ENCODE data around the gene CDH4. TPM values are rescaled to one million over a fixed set of nuclear protein-coding genes. Genes with fewer than 3 reads are reported as not detected.

Gene CDH4
- total and polyA plus RNA-seq, 9 of the 15 experiments (the other 6 are each of a cell fraction or from before 2014, with no cell fraction given) = 0.04 TPM; not detected in 8

DNA sequence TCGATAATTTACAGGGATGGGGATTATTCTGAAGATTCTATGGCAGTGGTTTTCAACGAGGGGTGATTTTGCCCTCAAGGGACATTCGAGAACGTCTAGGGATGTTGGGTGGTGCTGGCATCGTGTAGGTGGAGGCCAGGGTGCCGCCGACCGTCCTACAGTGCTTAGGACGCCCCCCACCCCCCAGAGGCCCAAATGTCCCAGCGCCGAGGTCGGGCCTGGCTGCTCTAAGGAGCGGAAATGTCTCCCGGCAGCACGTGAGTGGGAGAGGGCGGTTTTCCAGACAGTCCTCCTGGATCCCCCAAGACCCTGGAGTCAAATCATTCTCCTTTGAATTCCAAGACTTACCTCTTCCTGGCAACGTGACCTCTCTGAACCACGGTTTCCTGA, 101.9 kb downstream of the CDH4 start:
- H3K79me2 ChIP-seq (ENCODE audit: control insufficient read depth, insufficient read depth, low read length) = no peaks in the 10 kb centered on the region
- no peak overlapping the region for H2AFZ ChIP-seq (ENCODE audit: low read depth, low read length)
- H3K9ac ChIP-seq (ENCODE audit: insufficient read depth in 1 of 2, low read depth in 2 of 2, low read length in 2 of 2) = no peak overlapping the region
- ChIA-PET POLR2A (interaction anchor here (1.2 kb wide), 1 partner anchor 13 kb away, joined by 3 read pairs; no protein-coding TSS in a partner anchor), CTCF (ENCODE audit: low intra/inter-chr PET ratio) (no interaction called here)
- H3K9me3 ChIP-seq (replicated peaks; ENCODE audit: control insufficient read depth, insufficient read depth, low read depth, low read length) = no peaks in the 10 kb centered on the region
- H3K36me3 ChIP-seq (ENCODE audit: control insufficient read depth, insufficient read depth, low read length) = no peaks in the 10 kb centered on the region
- H3K27ac ChIP-seq (ENCODE audit: extremely low read depth, low read depth, low read length) = no peak overlapping the region
- H3K27me3 ChIP-seq (ENCODE audit: control insufficient read depth in 2 of 2, insufficient read depth in 2 of 2, low read length in 2 of 2) = peaks cover 4 to 44% of the 10 kb centered on the region in 2 experiments; a peak in 4 of 5 replicates
- H3K4me3 ChIP-seq = no peak overlapping the region
- in situ Hi-C loops (cut with MboI) = no loop called here
- TF ChIP-seq NFXL1 (CRISPR knock-in tag; IDR thresholded peaks at IDR 0.05) (no peak), ZNF431 (CRISPR knock-in tag; IDR thresholded peaks at IDR 0.05) (no peak), EWSR1 (IDR thresholded peaks at IDR 0.05; ENCODE audit: borderline replicate concordance, low read depth, partially characterized antibody) (no peak), JUNB (CRISPR knock-in tag; conservative IDR thresholded peaks at IDR 0.05) (no peak), TCF7 (IDR thresholded peaks at IDR 0.05; ENCODE audit: borderline replicate concordance) (no peak), ZZZ3 (IDR thresholded peaks at IDR 0.05) (no peak), NELFE (IDR thresholded peaks at IDR 0.05; ENCODE audit: insufficient read depth, insufficient read length) (no peak), DPF2 (IDR thresholded peaks at IDR 0.05) (no peak), CREB1 (IDR thresholded peaks at IDR 0.05) (no peak), CREB1 (CRISPR knock-in tag; IDR thresholded peaks at IDR 0.05) (no peak), SREBF2 (CRISPR knock-in tag; IDR thresholded peaks at IDR 0.05) (no peak), JUND (IDR thresholded peaks at IDR 0.05; ENCODE audit: borderline replicate concordance, low read depth, low read length) (no peak), JUND (tag; IDR thresholded peaks at IDR 0.05; ENCODE audit: borderline replicate concordance, low read depth, low read length) (no peak), NR2C2 (CRISPR knock-in tag; IDR thresholded peaks at IDR 0.05) (no peak), NR2C2 (tag; IDR thresholded peaks at IDR 0.05) (no peak), MCM5 (IDR thresholded peaks at IDR 0.05; ENCODE audit: low read depth) (no peak), GABPA (tag; conservative IDR thresholded peaks at IDR 0.05; ENCODE audit: low read depth) (no peak)
- TF ChIP-seq, protein P1, sequence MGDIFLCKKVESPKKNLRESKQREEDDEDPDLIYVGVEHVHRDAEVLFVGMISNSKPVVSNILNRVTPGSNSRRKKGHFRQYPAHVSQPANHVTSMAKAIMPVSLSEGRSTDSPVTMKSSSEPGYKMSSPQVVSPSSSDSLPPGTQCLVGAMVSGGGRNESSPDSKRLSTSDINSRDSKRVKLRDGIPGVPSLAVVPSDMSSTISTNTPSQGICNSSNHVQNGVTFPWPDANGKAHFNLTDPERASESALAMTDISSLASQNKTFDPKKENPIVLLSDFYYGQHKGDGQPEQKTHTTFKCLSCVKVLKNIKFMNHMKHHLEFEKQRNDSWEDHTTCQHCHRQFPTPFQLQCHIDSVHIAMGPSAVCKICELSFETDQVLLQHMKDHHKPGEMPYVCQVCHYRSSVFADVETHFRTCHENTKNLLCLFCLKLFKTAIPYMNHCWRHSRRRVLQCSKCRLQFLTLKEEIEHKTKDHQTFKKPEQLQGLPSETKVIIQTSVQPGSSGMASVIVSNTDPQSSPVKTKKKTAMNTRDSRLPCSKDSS (IDR thresholded peaks at IDR 0.05; ENCODE audit: low read depth, partially characterized antibody) = no peak
- TF ChIP-seq, protein P2, sequence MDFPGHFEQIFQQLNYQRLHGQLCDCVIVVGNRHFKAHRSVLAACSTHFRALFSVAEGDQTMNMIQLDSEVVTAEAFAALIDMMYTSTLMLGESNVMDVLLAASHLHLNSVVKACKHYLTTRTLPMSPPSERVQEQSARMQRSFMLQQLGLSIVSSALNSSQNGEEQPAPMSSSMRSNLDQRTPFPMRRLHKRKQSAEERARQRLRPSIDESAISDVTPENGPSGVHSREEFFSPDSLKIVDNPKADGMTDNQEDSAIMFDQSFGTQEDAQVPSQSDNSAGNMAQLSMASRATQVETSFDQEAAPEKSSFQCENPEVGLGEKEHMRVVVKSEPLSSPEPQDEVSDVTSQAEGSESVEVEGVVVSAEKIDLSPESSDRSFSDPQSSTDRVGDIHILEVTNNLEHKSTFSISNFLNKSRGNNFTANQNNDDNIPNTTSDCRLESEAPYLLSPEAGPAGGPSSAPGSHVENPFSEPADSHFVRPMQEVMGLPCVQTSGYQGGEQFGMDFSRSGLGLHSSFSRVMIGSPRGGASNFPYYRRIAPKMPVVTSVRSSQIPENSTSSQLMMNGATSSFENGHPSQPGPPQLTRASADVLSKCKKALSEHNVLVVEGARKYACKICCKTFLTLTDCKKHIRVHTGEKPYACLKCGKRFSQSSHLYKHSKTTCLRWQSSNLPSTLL (IDR thresholded peaks at IDR 0.05) = no peak
- 3% methylated on average over 18 of the region's 18 CpGs for WGBS (ENCODE audit: insufficient coverage, low coverage, missing lambda C conversion rate)
- FAIRE-seq (no peak), DNase-seq (ENCODE audit: extremely low read depth in 1 of 4, low spot score in 3 of 4) (no peak), ATAC-seq (no peak)
- intact Hi-C loops (cut with micrococcal nuclease) = no loop called here
- H4K20me1 ChIP-seq (replicated peaks; ENCODE audit: control insufficient read depth, insufficient read depth, low read length) = no peaks in the 10 kb centered on the region
- no TSS peak for BruUV-seq (replicated peaks)
- no peak overlapping the region for H3K4me2 ChIP-seq (ENCODE audit: insufficient read depth, low read length)
- H3K9me1 ChIP-seq (ENCODE audit: control insufficient read depth, insufficient read depth, low read length) = no peaks in the 10 kb centered on the region
- no peaks in the 10 kb centered on the region for H3K4me1 ChIP-seq (replicated peaks in 1 of 2; ENCODE audit: control insufficient read depth in 2 of 2, insufficient read depth in 2 of 2, low read length in 2 of 2)
